Renal cortex interstitium (tissue), 11 donors: Measurements from ENCODE around the gene ATP6V0D1. TPM values are rescaled to one million over a fixed set of nuclear protein-coding genes. Genes with fewer than 3 reads are reported as not detected.
A peak's percentile ranks its signal among the peaks of the same experiment; 100 is the strongest.

ENCODE experiments used
- DNase-seq, 11 donors: peaks; one replicate each; pipeline ENCODE4 v3.0.0-alpha.2; 2013; ENCODE audit warnings: low read depth in 9 of 11, low spot score in 4 of 11; ENCODE audit errors: extremely low read depth in 1 of 11
- polyA plus RNA-seq, 3 donors: library from polyadenylated mRNA; unstranded; fragments of 120-200 nt; gene quantifications; one replicate each; pipeline ENCODE4 v1.2.1, GENCODE V29; 2013; ENCODE audit not compliant: insufficient read length in 3 of 3

The ATP6V0D1 gene
- polyA plus RNA-seq, 3 donors: 84.1 to 99.9 (median 90.5) TPM

- no peak for DNase-seq
Measured at GRCh38 chr16:67437513-67437912, 43.4 kb downstream of the ATP6V0D1 start.

- DNase-seq: no peak
Measured at GRCh38 chr16:67436640-67437193, 44.2 kb downstream of the ATP6V0D1 start.

- no peak for DNase-seq
Measured at GRCh38 chr16:67435758-67436164, 45.2 kb downstream of the ATP6V0D1 start.

- DNase-seq: no peak
Measured at GRCh38 chr16:67433131-67433719, 47.7 kb downstream of the ATP6V0D1 start.

GRCh38 chr16:67432506-67432890 lies 48.5 kb downstream of the ATP6V0D1 start:
- no peak for DNase-seq

GRCh38 chr16:67431775-67432505 lies 49.0 kb downstream of the ATP6V0D1 start:
- peak in 4 of 11 donors; percentile 31 to 51 (median 38) for DNase-seq

- peak in 4 of 11 donors; percentile 38 to 49 (median 45) for DNase-seq
Measured at GRCh38 chr16:67430977-67431774, 49.8 kb downstream of the ATP6V0D1 start, which contains the start of gene HSD11B2. TSS of gene HSD11B2 (plus strand) at chr16:67431121. CDS start at chr16:67431249, 128 bp downstream.

- DNase-seq: peak in 2 of 11 donors; percentile 35 to 36
Measured at GRCh38 chr16:67430504-67430976, 50.4 kb downstream of the ATP6V0D1 start.

- no peak for DNase-seq
Measured at GRCh38 chr16:67429799-67430503, 51.0 kb downstream of the ATP6V0D1 start.

GRCh38 chr16:67429053-67429798 lies 51.7 kb downstream of the ATP6V0D1 start:
- DNase-seq: no peak

GRCh38 chr16:67428146-67428731 lies 52.7 kb downstream of the ATP6V0D1 start:
- DNase-seq: peak in 5 of 11 donors; percentile 64 to 76 (median 67)

GRCh38 chr16:67426950-67427349 lies 54.0 kb downstream of the ATP6V0D1 start:
- DNase-seq: no peak

GRCh38 chr16:67426022-67426421 lies 54.9 kb downstream of the ATP6V0D1 start:
- DNase-seq: no peak

GRCh38 chr16:67425580-67425979 lies 55.4 kb downstream of the ATP6V0D1 start:
- DNase-seq: no peak

GRCh38 chr16:67425061-67425460 lies 55.9 kb downstream of the ATP6V0D1 start:
- DNase-seq: no peak

GRCh38 chr16:67424261-67424615 lies 56.7 kb downstream of the ATP6V0D1 start:
- no peak for DNase-seq

- no peak for DNase-seq
Measured at GRCh38 chr16:67423611-67424260, 57.2 kb downstream of the ATP6V0D1 start.
